Stromal cell of bone marrow (primary cell): ENCODE results near the gene STXBP2.

Experiments
- DNase-seq: peaks from one replicate; pipeline ENCODE4 v3.0.0-alpha.2; 2012; ENCODE audit warnings: low read depth

The STXBP2 gene

GRCh38 chr19:7655581-7655980 lies 18.7 kb downstream of the STXBP2 start:
- DNase-seq, result no peak

- DNase-seq, result no peak
Observed at GRCh38 chr19:7657131-7657751, 20.3 kb downstream of the STXBP2 start.

- no peak for DNase-seq
Observed at GRCh38 chr19:7658219-7658686, 21.3 kb downstream of the STXBP2 start.

GRCh38 chr19:7661744-7662538 lies 25.0 kb downstream of the STXBP2 start:
- no peak for DNase-seq

- DNase-seq, result no peak
Observed at GRCh38 chr19:7662657-7663056, 25.7 kb downstream of the STXBP2 start.

- DNase-seq, result no peak
Observed at GRCh38 chr19:7663706-7664105, 26.8 kb downstream of the STXBP2 start.

GRCh38 chr19:7665076-7665475 lies 28.2 kb downstream of the STXBP2 start:
- no peak for DNase-seq

- DNase-seq, result no peak
Observed at GRCh38 chr19:7668842-7669241, 31.9 kb downstream of the STXBP2 start, which contains the start of gene RETN. RETN (plus strand) TSS chr19:7669049; CDS start chr19:7669327, 278 bp downstream.

- no peak for DNase-seq
Observed at GRCh38 chr19:7669641-7670040, 32.7 kb downstream of the STXBP2 start.

GRCh38 chr19:7670150-7670783 lies 33.4 kb downstream of the STXBP2 start:
- no peak for DNase-seq

GRCh38 chr19:7670790-7671189 lies 33.9 kb downstream of the STXBP2 start:
- no peak for DNase-seq

- no peak for DNase-seq
Observed at GRCh38 chr19:7672522-7672921, 35.6 kb downstream of the STXBP2 start.

GRCh38 chr19:7674010-7675005 lies 37.4 kb downstream of the STXBP2 start:
- DNase-seq, result no peak

- no peak for DNase-seq
Observed at GRCh38 chr19:7676376-7676775, 39.5 kb downstream of the STXBP2 start.

GRCh38 chr19:7676854-7677253 lies 39.9 kb downstream of the STXBP2 start, which contains the start of gene MCEMP1:
MCEMP1 (plus strand) TSS chr19:7677090; CDS start chr19:7677121, 31 bp downstream.
- DNase-seq, result no peak

GRCh38 chr19:7677669-7678311 lies 40.9 kb downstream of the STXBP2 start:
- no peak for DNase-seq

GRCh38 chr19:7678971-7679751 lies 42.3 kb downstream of the STXBP2 start:
- DNase-seq, result no peak

GRCh38 chr19:7679771-7680605 lies 43.1 kb downstream of the STXBP2 start:
- DNase-seq, result no peak

- DNase-seq, result peak; percentile 43
Observed at GRCh38 chr19:7680606-7681339, 43.9 kb downstream of the STXBP2 start, which contains the start of gene TRAPPC5. TRAPPC5 (plus strand) TSS chr19:7680833; CDS start chr19:7682254, 1,421 bp downstream.
